Measurements from ENCODE around the gene RRAGD.

DNA sequence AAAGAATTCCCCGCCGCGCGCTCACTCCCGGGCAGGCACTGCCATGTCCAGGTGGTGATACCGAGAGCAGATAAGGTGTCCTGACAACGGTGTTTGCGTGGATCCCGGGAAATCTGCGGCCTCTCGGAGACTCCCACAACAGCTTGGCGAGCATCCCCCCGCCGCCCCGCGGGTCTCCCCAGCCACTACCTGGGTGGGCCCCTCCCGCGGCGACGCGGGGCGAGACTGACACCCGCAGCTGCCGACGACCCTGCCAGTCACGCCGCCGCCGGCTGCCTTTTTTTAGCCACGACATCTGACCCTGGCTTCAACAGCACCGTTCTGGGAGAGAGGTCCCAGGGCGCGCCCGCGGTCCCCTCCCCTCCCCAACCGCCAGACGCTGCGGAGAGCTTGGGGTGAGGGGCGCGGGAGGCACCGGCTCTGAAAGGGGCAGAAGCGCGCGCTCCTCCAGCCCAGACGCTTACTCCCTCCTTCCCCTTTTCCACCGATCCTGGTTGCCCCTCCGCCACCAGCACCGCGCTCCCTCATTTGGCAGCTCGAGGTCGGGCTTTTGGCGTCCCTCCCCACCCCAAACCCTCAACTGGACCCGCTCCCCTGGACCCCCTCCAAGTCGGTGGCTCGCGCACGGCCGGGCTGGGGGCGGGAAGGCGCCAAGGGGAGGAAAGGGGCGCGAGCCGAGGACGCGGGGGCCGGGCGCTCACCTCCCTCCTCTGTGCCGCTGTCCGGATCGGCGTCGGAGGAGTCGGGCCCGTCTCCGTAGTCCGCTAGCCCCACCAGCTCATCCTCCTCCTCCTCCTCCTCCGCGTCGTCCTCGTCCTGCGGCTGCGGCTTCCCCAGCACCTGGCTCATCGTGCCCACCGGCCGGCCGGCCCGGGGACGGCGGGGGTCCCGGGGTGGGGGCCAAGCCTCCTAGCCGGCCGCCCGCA, 665 bp downstream of the RRAGD start:
- TF ChIP-seq, protein P1, sequence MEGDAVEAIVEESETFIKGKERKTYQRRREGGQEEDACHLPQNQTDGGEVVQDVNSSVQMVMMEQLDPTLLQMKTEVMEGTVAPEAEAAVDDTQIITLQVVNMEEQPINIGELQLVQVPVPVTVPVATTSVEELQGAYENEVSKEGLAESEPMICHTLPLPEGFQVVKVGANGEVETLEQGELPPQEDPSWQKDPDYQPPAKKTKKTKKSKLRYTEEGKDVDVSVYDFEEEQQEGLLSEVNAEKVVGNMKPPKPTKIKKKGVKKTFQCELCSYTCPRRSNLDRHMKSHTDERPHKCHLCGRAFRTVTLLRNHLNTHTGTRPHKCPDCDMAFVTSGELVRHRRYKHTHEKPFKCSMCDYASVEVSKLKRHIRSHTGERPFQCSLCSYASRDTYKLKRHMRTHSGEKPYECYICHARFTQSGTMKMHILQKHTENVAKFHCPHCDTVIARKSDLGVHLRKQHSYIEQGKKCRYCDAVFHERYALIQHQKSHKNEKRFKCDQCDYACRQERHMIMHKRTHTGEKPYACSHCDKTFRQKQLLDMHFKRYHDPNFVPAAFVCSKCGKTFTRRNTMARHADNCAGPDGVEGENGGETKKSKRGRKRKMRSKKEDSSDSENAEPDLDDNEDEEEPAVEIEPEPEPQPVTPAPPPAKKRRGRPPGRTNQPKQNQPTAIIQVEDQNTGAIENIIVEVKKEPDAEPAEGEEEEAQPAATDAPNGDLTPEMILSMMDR (conservative IDR thresholded peaks at IDR 0.05), result no peak
- TF ChIP-seq EZH2 (IDR thresholded peaks at IDR 0.05; ENCODE audit: low read depth), result 0 out of 2 replicates have a peak, but pooled peaks have one; percentile 29

All from PC-9 (cell line).